HG02678 (cell line): ENCODE results near the gene NOM1.

ENCODE experiments used
- ATAC-seq: cut with Tn5 transposase; IDR thresholded peaks from one replicate; pipeline ENCODE4 v1.9.1; 2021; ENCODE audit warnings: mild to moderate bottlenecking, moderate library complexity; ENCODE audit not compliant: unreplicated experiment

The NOM1 gene

DNA sequence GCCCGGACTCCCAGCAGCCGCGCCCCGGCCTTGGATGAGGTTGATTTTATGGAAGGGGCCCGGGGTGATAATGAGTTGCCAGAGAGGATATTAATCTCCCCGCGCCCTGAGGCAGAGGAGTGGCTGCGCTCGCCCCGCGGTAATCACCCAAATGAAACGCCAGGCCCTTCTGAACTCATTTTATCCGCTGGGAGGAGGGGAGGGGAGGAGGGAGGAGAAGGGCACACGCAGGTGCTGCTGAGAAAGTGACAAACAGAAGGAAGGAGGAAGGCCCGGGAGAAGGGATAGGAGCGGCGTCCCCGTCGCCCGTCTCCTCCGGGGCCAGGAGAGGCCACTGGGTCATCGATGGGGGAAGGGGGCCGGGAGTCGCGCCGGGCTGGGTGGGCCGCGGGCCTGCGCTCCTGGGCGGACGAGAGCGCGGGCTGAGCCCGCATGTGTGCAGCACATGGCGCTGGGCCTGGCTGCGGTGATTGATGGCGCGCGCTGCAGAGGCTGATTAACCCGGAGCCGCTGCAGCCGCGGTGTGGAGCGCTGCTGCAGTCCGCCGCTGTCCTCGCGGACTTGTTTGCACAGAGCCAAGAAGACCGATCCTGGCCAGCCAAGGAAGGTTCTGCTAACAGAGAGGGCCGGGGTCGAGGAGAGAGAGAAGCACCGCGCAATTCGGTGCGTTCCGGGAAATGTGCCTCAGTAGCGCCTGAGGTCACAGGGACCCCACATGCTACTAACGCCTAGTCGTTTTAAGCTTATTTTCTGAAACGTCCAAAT, 54.4 kb downstream of the NOM1 start:
- ATAC-seq = no peak

DNA sequence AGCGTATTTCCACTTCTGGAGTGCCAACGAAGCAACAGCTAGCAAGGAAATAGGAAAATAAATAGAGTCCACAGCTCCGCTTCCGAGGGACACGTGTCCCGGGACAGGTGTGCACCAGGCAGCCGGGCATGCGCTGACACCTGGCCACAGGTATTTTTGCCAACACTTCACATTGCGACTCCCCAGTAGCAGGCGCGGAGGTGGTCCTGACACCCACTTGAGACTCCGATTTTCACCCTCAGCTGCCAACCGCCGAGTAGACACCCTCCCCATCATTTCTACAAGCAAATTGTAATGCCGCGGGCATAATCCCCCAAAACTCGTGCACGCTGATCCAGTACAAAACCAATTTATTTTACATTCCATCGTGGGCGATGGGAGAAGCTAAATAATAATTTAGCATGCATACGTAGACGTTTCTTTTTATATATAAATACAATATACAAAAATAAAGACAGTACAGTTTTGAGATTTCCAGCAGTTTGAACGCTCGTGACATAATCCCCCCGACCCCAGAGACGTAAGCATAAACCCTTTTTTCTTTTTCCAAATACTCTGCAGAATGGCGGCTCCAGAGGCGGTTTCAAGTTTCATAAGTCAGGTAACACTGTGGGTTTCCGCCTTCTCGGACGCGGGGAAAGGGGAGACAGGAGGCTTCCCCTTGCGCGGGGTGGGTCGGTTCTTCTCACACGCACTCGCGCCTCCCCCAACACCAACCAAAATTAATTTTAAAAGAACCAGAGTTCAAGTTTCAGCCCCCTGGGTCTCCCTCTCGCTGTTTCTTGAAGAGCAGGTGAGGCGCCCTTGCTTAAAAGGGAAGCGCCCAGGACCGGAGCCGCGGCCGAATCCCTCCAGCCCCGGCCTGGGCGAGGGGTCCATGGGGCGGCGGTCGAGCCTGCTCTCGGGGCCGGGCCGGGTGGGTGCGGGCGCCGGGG, 55.3 kb downstream of the NOM1 start:
- no peak for ATAC-seq

DNA sequence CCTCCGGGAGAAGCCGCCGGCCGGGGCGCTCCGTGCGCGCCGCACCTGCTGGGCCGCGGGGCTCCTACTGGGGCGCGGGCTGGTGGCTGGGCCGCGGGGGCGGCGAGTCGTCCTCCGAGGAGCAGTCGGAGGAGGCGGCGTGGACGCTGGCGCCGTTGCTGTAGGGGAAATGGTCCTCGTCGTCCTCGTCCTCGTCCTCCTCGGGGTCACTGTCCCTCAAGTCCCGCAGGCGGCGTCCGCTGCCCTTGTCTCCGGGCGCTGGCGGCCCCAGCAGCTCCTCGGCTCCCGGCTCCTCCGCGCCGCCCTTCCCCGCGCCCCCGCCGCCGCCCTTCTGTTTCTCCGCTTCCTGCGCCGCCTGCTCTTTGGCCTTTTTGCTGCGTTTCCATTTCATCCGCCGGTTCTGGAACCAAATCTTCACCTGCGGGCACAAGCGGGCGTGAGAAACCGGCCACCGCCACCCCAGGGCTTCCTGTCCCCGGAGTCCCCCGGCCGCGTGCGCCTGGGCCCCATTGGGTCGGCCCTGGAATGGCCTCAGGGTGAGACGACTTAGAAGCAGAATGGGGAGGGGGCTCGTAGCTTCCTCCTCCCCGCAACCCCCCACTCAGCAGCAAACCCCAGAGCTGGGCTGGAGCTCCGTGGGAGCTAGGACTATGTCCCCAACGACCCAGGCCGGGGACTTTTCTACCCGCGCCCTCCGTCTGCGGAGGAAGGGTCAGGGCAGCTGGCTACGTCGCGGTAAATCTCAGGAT, 56.1 kb downstream of the NOM1 start:
- ATAC-seq = no peak

DNA sequence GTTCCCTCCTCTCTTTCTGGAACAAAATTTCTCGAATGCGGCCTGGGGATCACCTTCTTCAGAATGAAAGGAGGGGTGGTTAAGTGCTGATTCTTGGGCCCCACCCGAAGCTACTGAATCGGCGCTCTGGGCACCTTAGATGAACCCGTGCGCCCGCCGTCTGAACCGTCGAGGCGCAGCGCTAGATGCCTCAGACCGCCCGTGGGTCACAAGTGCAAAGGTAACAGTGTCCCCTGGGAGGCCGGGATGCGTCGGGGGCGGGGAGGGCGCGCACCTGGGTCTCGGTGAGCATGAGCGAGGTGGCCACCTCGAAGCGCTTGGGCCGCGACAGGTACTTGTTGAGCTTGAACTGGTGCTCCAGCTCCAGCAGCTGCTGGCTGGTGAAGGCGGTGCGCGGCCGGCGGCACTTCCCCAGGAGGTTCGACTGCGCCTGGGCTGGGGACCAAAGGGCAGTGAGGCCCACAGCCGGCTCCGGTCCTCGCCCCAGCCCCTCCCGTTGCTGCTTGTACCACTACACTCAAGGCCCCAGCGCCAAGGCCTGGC, 56.8 kb downstream of the NOM1 start:
- no peak for ATAC-seq

DNA sequence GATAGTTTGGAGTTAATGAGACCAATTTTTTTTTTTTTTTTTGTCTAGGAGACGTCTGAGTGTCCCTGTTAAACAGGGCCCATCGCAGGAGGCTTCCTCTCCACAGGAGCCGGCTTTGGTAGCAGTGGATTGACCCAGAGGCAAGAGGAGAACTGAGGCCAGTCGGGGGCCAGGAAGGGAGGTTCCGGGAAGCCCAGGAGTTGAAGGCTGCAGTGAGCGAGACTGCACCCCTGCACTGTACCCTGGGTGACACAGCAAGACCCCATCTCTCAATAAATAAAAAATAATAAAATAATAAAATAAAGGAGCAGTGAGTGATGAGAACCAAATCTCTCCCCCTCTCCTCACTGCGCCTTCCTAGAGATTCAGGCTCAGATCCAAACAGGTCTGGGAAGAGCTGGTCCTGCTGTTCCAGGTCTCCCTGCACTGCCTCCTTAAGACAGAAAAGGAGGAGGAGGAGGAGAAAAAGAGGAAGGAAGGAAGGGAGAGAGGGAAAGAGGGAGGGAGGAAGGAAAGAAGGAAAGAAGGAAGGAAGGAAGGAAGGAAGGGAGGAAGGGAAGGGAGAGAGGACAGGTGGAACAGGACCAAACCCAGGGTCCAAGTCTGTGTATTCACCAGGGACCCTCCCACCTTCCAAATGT, 57.4 kb downstream of the NOM1 start:
- ATAC-seq = no peak

DNA sequence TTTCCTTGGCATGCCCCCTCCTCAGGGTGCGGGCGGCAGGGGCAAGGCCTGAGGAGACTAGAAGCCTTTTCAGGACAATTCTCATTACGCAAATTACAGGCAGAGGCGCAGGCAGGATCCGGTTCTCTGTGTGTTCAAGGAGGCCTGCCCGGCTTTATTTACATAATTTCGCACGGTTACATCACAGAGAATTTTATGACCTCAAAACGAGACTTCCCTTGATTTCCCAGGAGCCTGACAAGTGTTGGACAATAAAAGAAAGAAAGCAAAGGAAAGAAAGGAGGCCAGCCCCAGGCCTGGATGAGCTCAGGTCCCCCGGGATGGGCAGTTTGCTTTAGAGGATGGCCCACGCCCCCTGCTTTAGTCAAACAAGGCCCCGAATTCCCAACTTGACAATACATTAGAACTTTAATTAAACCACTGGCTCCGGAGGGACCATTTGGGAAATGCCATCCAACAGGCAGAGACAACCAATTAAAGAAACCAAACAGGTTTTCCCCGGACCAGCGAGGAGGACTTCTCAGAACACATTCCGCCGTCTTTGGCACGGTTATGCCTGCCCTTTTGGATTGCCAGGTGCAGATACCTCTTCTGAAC, 58.1 kb downstream of the NOM1 start:
- ATAC-seq = no peak

DNA sequence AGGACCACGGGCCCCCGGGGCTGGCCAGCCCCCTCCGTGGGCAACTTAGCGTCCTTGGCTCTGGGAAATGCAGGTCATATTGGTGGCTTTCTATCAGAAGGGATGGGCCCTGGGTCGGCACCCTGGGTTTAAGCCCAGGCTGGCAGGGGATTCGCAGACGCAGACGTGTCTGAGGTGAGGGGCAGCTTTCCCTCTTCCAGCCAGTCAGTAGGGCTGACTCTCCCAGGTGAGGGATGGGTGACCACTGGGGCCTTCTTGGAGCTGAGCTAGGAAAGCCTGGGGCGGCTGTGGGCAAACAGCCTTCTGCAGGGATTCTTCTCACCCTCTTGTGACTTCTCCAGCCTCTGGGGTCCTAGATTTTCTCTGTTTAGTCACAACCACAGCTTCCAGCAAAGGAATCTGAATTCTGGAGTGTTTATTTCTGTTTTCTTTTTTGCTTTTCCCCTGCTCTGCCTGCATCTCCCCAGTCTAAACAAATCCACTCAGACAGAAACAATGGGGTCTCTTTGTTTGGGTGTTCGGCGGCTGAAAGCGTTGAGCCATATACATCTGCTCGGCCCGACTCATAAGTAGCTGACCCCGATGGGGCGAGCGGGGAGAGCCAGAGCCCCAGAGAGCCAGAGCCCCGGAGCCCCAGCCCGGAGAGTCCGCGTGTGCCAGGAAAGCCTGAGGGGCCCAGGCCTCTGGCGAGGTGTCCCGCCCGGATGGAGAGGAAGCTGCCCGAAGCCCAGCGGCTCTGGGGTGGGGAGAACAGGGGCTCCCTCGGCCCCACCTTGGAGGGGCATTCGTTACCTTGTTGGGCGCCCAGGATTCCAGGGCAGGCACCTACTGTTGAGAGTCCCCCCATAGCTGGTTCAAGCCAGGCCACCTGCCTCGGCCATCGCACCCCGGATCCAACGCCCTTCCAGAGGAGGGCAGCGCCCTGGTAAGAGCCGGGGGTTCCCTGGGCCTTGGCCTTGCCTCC, 59.0 kb downstream of the NOM1 start:
- ATAC-seq = no peak

DNA sequence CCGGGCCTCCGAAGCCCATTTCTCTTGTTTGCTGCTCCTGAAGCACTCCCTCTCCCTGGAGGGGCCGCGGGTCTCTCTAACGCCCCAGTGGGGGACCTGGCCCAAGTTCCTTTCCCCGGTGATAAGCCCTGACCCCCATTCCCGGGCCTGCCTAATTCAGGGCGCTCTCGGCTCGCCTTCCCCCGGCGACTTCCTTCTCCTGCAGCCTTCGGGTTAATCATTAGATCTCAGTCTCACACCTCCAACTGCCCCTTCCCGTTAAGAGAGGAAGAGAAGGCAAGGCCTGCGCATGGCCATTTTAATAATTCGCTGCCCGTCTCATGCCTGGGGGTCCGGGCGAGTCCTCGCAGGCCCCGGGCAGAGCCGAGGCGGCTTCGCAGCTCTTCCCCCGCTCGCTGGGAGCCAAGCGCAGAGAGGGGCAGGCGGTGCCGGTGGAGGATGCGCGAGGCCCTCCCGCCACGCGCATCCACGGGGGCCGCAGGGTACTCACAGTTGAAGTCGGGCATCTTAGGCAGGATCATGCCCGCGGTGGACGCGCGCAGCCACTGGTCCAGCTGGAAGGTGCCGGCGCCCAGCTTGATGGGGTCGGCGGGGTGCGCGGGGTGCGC, 59.8 kb downstream of the NOM1 start:
- peak; percentile 31 for ATAC-seq

DNA sequence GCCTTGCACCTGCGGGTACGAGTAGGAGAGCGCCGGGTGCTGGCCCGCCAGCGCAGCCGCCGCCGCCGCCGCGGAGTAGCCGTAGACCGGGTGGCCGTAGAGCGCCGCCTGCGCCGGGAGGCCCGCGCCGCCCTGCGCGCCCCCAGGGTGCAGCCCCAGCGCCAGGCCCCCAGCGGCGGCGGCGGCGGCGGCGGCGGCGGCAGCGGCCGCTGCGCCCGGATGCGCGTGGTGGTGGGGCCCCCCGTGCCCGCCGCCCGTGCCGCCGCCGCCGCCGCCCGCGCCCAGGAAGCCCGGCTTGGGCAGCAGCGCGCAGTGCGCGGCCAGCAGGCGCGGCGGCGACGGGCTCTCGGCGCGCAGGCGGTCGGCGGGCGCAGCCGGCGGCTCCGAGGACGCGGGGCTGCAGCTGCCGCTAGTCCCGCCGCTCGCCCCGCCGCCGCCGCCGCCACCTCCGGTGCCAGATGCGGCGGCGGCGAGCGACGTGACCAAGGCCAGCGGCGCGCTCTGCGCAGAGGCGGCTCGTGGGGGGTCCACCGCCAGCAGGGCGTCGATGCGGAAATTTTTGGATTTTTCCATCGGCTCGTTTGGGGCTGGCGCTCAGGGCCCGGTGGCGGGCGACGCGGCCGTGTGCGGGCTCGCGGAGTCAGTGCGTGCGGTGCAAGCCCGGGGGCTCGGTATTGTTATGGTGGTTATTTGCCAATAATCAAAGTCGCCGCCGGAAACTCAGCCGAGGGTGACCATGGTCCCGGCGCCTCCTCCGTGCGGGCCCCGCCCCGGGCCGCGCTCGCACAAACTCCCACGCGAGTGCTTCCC, 60.5 kb downstream of the NOM1 start:
- ATAC-seq = peak; percentile 28

DNA sequence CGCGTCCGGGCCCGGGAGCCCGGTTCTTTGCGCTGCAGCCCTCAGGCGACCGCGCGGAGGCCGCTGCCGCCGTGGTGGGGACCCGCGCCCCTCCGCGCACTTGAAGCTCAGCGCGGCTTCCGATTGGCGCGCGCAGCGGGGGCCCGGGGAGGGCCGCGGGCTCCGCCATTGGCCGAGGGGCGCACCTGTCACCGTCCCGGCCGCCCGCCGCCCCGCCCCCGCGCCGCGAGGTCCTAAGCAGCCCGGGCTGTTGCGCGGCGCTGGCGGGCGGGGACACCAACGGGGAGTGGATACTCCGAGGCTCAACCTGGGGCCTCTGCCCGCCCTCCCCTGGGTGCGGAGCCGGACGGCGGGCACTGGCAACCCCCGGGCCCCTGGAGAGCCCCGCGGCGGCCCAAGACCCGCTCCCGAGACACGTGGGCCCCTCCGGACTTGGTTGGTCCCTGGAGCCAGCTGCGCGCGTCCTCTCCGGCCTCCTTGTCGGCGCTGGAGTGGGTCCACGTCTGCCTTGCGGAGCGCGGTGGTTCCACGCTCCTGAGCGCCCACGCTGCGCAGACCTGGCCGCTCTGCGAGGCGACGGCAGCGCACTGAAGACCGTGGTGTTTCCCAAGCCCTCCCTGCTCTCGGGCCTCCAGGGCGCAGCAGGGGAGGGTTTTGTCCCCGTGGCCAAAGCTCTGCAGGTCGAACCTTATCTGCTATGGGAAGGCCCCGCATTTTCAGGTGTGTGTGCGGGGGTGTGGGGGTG, 61.2 kb downstream of the NOM1 start, which contains the start of gene MNX1:
Gene MNX1 (minus strand): TSS at position 76 of the 745 bp plus-strand sequence. CDS start 313 bp downstream, outside the sequence.
- peak; percentile 76 for ATAC-seq

DNA sequence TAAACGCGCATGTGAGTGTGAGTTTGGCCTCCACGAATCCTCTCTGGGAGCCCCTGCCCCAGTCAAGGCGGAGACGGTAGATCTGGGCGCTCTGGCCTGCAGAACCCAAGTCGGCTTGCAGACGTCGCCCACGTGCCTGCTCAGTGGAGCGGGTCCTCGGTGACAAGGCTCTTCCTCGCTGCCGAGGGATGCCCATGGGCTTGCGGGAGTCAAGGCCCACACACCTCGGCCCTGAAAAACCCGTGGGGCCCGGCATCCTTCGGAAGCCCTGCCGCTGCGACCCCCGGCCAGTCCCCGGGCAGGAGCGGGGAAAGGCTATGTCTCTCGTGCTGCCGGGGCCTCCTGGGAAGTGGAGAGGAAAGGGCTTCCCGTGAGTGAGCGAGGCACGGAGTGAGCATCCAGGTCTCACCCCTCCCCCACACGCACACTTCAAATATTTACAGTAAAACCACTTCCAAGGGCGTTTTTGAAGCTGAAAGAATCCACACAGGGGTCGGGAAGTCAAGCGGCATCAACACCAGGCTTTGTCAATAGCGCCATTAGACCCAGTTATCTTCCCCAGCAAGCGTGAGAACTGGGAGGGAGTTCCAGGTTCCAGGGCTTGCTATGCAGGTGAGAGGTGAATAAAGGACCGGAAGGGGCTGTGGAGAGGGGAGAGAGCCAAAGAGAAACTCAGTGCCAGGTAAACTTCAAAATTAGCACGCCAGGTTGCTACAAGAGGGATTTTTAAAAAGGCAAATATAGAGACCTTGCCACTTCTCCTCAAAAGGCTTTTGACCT, 62.0 kb downstream of the NOM1 start:
- ATAC-seq = no peak

DNA sequence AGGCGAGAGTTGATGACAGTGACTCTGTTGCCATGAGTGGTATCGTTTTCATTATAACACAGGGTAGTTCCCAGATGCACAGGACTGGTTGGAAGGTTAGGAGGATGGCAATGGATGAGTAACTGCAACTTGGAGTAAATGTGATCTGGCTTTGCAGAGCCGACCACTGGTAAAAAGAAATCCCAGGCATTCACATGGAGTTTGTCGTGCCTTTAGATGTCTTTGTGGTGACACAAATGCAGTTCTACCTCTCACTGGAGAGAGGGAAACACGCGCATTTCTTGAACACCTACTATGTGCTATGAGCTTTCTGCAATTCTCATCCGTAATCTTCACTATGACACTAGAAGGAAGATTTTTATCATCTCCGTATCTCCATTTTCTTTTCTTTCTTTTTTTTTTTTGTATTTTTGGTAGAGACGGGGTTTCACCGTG, 62.6 kb downstream of the NOM1 start:
- ATAC-seq = no peak

DNA sequence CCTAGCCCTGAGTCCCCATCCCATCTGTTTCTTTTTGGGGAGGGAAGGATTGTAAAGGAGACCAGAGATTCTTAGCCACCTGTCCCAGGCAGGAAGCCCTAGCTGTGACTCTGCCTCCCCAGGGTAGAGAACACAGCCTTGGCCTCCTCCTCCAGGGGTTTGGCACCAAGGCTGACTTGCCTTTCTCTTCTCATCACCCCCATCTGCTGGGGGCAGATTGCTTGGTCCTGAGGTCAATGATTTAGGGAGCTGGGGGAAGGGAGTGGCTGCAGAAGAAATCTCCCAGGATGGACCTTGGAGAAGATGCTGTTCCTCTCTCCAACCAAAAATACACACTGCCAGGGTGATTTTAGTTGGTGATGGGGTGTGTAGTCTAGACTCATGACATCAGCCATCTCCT, 63.6 kb downstream of the NOM1 start:
- ATAC-seq = no peak

DNA sequence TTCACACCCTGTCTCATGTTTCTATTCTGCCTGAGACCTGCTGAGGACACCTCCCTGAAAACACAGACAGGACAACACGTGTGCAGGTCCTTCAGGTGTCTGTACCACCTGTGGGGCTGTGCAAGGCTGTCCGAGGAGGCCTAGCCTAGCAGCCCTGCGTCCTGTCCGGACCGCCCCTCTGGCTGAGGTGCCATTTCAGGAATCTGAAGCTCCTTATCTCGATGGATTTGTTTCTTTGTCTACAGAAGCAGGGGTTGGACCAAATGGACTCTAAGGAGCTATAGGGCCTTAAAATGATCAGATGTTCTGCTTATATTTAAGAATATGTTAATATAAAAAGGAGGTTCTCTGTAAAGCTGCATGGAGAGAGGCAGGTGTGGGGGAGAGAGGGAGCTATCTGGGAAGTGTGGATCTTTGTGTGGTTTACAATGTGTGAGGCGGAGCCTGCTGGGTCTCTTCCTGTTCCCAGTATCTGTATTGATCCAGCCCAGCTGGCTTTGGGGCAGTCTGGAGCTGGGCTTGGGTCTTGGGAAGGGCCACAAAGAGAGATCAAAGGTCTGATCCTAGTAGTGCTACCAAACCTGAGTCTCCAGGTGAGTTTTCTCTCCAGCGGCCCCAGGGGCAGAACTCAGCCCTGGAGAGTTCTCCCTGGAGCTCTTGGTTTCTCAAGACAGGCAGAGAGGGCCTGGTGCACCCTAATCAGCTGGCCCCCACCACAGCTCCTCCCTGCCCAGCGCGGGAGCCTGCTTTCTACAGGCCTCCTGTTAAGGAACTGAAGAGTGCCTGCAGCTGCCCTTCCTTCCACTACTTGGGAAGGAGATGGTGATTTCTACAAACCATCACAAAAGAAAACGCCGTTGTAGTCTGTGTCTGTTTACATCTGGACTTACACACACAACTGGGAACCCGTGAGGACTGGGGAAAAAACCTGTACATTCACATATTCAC, 64.4 kb downstream of the NOM1 start:
- ATAC-seq = no peak
